Activated naive CD4-positive, alpha-beta T cell treated with anti-CD3 and anti-CD28 coated beads, Interleukin-2, amount 50 U/mL, for 24 hours (primary cell): Measurements from ENCODE around the gene TFAP2E.

Experiments
- H3K27ac Mint-ChIP-seq: one replicate; pipeline ENCODE4 v1.8.0; 2021; ENCODE audit warnings: mild to moderate bottlenecking, mixed read lengths
- H3K27me3 Mint-ChIP-seq: one replicate; pipeline ENCODE4 v1.8.0; 2021; ENCODE audit warnings: mixed read lengths
- H3K36me3 Mint-ChIP-seq: one replicate; pipeline ENCODE4 v1.8.0; 2021; ENCODE audit warnings: mixed read lengths
- H3K4me1 Mint-ChIP-seq: one replicate; pipeline ENCODE4 v1.8.0; 2021; ENCODE audit warnings: mixed read lengths
- H3K4me3 Mint-ChIP-seq: one replicate; pipeline ENCODE4 v1.8.0; 2021; ENCODE audit warnings: mild to moderate bottlenecking, mixed read lengths
- H3K9me3 Mint-ChIP-seq: one replicate; pipeline ENCODE4 v1.8.0; 2021; ENCODE audit warnings: mixed read lengths

The TFAP2E gene

GRCh38 chr1:35554266-35555211 is 18.6 kb upstream of the TFAP2E start:
- no peaks in the 10 kb centered on the region for H3K9me3 Mint-ChIP-seq
- H3K27me3 Mint-ChIP-seq = no peaks in the 10 kb centered on the region
- no peak overlapping the region for H3K27ac Mint-ChIP-seq
- peaks cover 58% of the 10 kb centered on the region for H3K4me1 Mint-ChIP-seq
- H3K36me3 Mint-ChIP-seq = peaks cover 8% of the 10 kb centered on the region
- H3K4me3 Mint-ChIP-seq = no peak overlapping the region

DNA sequence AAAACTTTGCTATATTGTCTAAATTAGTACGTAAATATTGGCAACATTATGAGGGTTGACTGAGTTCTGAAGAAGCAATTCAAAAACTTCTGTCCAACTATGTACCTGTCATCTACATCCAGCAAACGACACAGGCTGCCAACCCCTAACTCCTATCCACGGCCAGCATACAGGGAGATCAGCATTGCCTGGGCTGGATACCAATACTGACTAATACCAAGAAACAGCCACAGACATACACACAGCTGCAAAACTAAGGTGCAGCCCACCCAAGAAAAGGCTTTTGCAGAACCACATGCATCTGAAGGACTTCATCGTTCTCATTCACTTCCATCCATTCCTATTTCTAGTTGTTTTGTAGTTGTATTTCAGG is 17.9 kb upstream of the TFAP2E start:
- peaks cover 59% of the 10 kb centered on the region for H3K4me1 Mint-ChIP-seq
- peak overlapping the region; percentile 94 for H3K4me3 Mint-ChIP-seq
- H3K27me3 Mint-ChIP-seq = no peaks in the 10 kb centered on the region
- H3K36me3 Mint-ChIP-seq = peaks cover 8% of the 10 kb centered on the region
- H3K9me3 Mint-ChIP-seq = no peaks in the 10 kb centered on the region
- no peak overlapping the region for H3K27ac Mint-ChIP-seq

DNA sequence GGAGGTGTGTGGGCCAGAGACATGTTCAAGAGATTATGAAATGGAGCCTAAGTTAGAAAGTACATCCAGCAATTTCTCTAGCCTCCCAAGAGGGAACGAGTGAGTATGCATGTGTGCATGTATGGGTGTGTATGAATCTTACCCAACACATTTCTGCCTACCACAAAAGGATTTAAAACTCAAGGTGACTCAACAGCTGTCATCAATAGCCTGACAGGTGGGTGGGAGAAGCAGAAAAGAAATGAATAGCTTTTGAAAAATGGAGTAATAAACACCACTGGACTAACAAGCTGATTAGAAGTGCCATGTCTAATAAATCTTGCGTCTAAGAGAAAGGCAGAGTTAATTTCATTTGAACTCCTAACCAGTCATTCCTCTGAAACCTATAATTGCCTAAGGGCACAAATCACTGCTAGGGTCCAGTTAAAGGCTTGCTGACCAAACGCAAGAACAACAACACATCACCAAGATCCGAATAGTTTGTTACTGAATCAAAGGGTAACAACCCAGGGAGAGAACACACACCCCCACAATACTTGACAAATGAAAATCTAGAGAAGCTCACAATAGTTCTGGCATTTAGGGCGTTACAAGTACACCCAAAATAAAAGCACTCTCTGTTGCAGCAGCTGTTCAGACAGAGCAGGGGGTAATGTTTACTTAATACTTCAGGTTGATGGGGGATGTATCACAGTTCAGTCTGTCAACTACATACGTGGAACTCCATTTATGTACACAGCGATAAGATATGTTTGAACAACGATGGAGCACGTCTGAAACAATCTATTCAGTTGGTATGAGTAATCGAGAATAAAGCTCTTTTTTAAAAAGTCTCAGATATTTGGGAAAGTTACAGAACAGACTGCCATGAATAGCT is 17.3 kb upstream of the TFAP2E start:
- peaks cover 59% of the 10 kb centered on the region for H3K4me1 Mint-ChIP-seq
- H3K4me3 Mint-ChIP-seq = peak overlapping the region; percentile 94
- peak overlapping the region; percentile 91 for H3K27ac Mint-ChIP-seq
- no peaks in the 10 kb centered on the region for H3K27me3 Mint-ChIP-seq
- peaks cover 8% of the 10 kb centered on the region for H3K36me3 Mint-ChIP-seq
- no peaks in the 10 kb centered on the region for H3K9me3 Mint-ChIP-seq

DNA sequence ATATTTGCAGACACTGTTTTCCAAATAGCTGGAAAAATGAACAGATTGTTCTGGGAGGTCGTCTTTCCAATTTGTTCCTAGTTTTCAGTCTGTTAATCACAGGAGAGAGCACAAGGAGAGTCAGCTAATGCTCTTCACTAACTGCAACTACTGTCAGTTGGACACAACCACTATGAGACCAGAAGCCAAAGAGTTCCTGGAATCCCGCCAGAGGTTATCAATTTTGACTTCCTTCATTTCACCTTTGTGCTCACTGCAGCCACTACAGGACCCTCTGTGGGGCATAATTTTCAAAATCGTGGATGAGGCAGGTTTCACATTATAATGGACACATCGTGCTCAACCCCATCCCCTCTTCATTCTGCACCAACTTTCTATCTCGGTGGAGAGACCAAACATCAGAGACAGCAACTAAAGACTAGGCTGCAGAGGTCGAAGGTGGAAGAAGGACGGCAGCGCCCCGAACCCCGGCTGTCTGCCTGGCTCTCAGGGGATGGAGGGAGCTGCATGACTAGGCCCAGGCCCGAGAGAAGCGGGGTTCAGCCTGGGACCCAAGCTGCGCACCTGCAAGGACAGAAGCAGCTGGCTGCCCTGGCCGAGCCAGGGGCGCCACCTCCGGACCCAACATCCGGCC is 16.5 kb upstream of the TFAP2E start:
- Mint-ChIP-seq H3K9me3 (no peaks in the 10 kb centered on the region), H3K4me3 (peak overlapping the region; percentile 94), H3K36me3 (peaks cover 8% of the 10 kb centered on the region), H3K4me1 (peaks cover 66% of the 10 kb centered on the region), H3K27ac (peak overlapping the region; percentile 91), H3K27me3 (no peaks in the 10 kb centered on the region)

GRCh38 chr1:35557118-35557610 is 15.9 kb upstream of the TFAP2E start, which contains the start of gene KIAA0319L:
TSS of gene KIAA0319L (minus strand) at chr1:35557403. CDS start at chr1:35554491, 2,912 bp downstream.
- Mint-ChIP-seq H3K9me3 (no peaks in the 10 kb centered on the region), H3K27me3 (no peaks in the 10 kb centered on the region), H3K36me3 (peaks cover 3% of the 10 kb centered on the region), H3K4me1 (peaks cover 68% of the 10 kb centered on the region), H3K27ac (peak within 1 kb of the TSS; percentile 96), H3K4me3 (peak within 1 kb of the TSS; percentile 94)

DNA sequence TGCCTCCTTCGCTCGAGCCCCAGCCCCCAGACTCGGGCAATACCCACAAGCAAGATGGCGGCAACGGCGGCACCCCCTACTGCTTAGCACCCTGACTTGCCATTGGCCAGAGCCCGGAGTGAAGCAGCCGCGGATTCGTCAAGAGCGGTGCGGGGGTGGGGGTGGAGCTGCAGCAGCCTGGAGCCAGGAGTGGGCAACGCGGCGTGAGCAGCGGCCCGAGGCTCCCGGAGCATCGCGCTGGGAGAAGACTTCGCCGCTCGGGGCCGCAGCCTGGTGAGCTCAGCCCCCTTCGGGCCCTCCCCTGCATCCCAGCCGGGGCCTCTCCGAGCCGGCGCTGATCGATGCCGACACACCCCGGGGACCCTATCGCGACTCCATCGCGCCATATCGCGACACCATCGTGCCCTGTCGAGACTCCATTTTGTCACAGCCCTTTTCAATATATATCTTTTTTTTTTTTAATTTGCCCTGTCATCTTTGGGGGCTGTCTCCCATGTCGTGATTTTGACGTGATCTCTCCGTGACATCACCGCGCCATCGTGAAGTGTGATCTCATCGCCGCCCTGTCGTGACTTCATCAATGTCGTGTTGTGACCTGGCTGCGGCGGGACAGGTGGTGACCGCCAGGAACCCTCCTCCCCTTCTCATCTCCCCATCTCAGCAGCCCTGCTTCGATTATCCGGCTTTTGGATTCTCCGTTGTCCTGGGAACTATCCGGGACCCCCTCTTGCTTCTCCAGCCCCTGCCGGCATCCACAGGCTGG is 15.3 kb upstream of the TFAP2E start, which contains the start of gene NCDN:
NCDN (plus strand) TSS at position 189 of the 763 bp plus-strand sequence; CDS start at position 581, 392 bp downstream.
- Mint-ChIP-seq H3K4me3 (peak within 1 kb of the TSS; percentile 94), H3K27me3 (no peaks in the 10 kb centered on the region), H3K9me3 (no peaks in the 10 kb centered on the region), H3K36me3 (peaks cover 6% of the 10 kb centered on the region), H3K4me1 (peaks cover 64% of the 10 kb centered on the region), H3K27ac (peak within 1 kb of the TSS; percentile 96)

DNA sequence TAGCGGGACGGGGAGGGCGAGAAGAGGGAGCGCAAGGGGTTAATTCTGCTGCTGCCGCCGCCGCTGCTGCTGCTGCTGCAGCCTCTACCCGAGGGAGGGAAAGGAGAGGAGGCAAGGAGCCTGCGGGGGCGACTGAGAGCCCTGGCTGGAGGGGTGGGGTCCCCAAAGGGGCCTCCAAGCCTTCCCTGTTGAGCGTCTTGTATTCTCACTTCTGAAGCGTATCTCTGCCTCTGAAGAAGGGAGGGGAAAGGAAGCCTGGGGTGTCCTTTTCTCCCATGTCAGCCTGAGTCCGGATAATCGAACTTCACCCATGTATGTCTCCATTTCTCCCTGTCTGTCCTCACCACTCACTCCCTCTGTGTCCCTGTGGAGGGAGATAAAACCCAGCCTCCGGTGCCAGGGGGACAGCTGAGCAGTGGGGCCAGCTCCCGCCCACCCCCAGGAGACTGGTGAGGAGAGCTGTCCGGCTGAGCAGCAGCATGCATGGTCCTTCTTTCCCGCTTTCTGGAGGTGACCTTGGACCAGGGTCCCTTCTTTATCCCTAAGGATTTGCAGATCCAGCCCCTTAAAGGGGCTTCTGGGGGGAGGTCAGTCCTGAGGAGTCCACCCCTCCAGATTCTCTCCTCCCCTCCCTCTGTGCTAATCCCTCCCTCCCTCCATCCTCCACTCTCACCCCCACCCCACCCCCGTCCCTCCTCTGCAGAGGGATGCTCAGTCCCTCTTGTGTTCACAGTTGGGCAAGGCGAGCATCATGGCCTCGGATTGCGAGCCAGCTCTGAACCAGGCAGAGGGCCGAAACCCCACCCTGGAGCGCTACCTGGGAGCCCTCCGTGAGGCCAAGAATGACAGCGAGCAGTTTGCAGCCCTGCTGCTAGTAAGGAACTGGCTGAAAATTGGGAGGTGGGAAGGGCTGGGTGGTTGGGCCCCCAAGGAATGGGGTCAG is 14.5 kb upstream of the TFAP2E start:
- H3K9me3 Mint-ChIP-seq = no peaks in the 10 kb centered on the region
- H3K27ac Mint-ChIP-seq = peak overlapping the region; percentile 96
- peak overlapping the region; percentile 94 for H3K4me3 Mint-ChIP-seq
- H3K27me3 Mint-ChIP-seq = no peaks in the 10 kb centered on the region
- peaks cover 2% of the 10 kb centered on the region for H3K36me3 Mint-ChIP-seq
- peaks cover 61% of the 10 kb centered on the region for H3K4me1 Mint-ChIP-seq

GRCh38 chr1:35559317-35559944 is 13.7 kb upstream of the TFAP2E start:
- Mint-ChIP-seq H3K27me3 (no peaks in the 10 kb centered on the region), H3K36me3 (peaks cover 2% of the 10 kb centered on the region), H3K4me1 (peaks cover 61% of the 10 kb centered on the region), H3K27ac (peak overlapping the region; percentile 89), H3K4me3 (peak overlapping the region; percentile 59), H3K9me3 (no peaks in the 10 kb centered on the region)

DNA sequence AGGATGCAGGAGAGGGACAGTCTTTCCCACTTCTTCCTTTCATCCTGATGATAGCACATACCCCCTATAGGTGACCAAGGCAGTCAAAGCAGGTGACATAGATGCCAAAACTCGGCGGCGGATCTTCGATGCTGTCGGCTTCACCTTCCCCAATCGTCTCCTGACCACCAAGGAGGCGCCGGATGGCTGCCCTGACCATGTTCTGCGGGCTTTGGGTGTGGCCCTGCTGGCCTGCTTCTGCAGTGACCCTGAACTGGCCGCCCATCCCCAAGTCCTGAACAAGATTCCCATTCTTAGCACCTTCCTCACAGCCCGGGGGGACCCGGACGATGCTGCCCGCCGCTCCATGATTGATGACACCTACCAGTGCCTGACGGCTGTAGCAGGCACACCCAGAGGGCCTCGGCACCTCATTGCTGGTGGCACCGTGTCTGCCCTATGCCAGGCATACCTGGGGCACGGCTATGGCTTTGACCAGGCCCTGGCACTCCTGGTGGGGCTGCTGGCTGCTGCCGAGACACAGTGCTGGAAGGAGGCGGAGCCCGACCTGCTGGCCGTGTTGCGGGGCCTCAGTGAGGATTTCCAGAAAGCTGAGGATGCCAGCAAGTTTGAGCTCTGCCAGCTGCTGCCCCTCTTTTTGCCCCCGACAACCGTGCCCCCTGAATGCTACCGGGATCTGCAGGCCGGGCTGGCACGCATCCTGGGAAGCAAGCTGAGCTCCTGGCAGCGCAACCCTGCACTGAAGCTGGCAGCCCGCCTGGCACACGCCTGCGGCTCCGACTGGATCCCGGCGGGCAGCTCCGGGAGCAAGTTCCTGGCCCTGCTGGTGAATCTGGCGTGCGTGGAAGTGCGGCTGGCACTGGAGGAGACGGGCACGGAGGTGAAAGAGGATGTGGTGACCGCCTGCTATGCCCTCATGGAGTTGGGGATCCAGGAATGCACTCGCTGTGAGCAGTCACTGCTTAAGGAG is 12.6 kb upstream of the TFAP2E start:
- H3K4me1 Mint-ChIP-seq = peaks cover 54% of the 10 kb centered on the region
- no peaks in the 10 kb centered on the region for H3K9me3 Mint-ChIP-seq
- H3K36me3 Mint-ChIP-seq = peaks cover 2% of the 10 kb centered on the region
- peak overlapping the region; percentile 13 for H3K27ac Mint-ChIP-seq
- no peak overlapping the region for H3K4me3 Mint-ChIP-seq
- no peaks in the 10 kb centered on the region for H3K27me3 Mint-ChIP-seq

DNA sequence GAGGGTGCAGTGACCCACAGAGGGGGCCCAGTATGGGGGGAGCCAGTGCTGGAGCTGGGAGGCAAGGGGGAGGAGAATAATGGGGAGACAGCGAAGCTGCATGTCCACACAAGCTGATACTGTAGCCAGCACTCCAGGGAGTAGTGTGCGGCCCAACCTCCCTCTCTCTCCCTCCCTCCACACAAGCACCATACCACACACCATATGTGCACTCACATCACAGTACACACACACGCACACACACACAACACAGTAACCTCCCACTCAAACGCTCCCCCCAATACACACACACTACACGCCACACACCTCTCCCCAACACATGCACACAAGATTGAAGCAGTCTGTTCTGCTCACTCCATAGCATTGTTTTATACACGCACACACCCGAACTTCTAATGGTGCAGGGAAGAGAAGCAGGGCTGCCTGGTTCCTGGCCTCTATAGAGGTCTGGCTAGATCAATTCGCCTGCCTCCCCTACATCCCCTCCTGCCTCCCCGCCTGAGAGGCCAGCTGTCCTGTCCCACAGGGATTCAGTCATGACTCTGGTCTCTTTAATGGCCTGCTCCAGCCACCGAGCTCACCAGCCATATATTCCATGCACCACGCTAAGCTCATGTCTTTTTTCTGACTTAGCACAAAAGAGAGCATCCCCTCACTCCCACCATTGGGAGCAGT is 11.7 kb upstream of the TFAP2E start:
- Mint-ChIP-seq H3K4me1 (peaks cover 45% of the 10 kb centered on the region), H3K4me3 (no peak overlapping the region), H3K27ac (peak overlapping the region; percentile 67), H3K9me3 (no peaks in the 10 kb centered on the region), H3K27me3 (no peaks in the 10 kb centered on the region), H3K36me3 (peaks cover 2% of the 10 kb centered on the region)

DNA sequence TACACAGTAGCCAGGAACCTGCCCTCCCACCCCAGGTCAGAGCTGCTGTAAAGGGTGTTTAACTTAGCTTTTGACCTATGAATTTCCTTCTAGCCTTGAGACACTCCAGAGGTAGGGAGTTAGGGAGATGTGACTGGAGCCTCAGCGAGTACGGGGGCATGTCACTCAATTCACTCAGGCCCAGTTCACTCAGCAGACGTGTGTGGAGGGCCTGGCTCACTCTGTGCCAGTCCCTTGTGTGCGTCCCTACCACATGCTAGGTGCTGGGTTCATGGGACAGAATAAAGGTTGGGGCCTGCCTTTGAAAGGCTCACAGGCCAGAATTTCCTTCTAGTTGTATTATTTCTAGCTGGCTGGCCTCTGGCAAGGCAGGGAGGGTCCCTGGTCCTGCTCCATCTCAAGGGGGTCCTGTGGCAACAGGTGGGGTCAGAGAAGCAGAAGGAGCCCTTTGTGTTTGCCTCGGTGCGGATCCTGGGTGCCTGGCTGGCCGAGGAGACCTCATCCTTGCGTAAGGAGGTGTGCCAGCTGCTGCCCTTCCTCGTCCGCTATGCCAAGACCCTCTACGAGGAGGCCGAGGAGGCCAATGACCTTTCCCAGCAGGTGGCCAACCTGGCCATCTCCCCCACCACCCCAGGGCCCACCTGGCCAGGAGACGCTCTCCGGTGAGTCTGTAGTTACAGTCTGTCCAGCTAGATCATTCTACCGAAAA is 11.0 kb upstream of the TFAP2E start:
- Mint-ChIP-seq H3K27ac (peak overlapping the region; percentile 67), H3K4me1 (peaks cover 42% of the 10 kb centered on the region), H3K9me3 (no peaks in the 10 kb centered on the region), H3K27me3 (no peaks in the 10 kb centered on the region), H3K4me3 (no peak overlapping the region), H3K36me3 (peaks cover 2% of the 10 kb centered on the region)
